Epithelial cell of esophagus (primary cell): Measurements from ENCODE around the gene TTC13.

Experiments
- DNase-seq: peaks from one replicate; pipeline ENCODE4 v3.0.0; 2010; ENCODE audit warnings: low read depth
- H3K4me3 ChIP-seq: 2 replicates; pipeline ENCODE4 v1.5.1; 2011; ENCODE audit warnings: mild to moderate bottlenecking, low read length, control low read depth
- CTCF ChIP-seq: IDR thresholded peaks from 2 replicates; pipeline ENCODE4 v1.5.1; 2011; ENCODE audit warnings: low read depth, mild to moderate bottlenecking, low read length, control low read depth, inconsistent platforms; ENCODE audit not compliant: insufficient read depth; ENCODE audit errors: missing control alignments

Gene TTC13

GRCh38 chr1:231020816-231021215 lies 42.2 kb upstream of the TTC13 start:
- no peak for DNase-seq
- no peak overlapping the region for H3K4me3 ChIP-seq
- TF ChIP-seq CTCF = no peak

- TF ChIP-seq CTCF = no peak
- H3K4me3 ChIP-seq = no peak overlapping the region
- DNase-seq = peak; percentile 32
Measured at GRCh38 chr1:231020139-231020601, 41.5 kb upstream of the TTC13 start.

- no peak for DNase-seq
- no peak overlapping the region for H3K4me3 ChIP-seq
- TF ChIP-seq CTCF = no peak
Measured at GRCh38 chr1:231019711-231020110, 41.0 kb upstream of the TTC13 start.

GRCh38 chr1:231016966-231017365 lies 38.3 kb upstream of the TTC13 start:
- peak; percentile 96 for DNase-seq
- no peak overlapping the region for H3K4me3 ChIP-seq
- TF ChIP-seq CTCF = no peak

- peak; percentile 81 for DNase-seq
Measured at GRCh38 chr1:231016234-231016633, 37.6 kb upstream of the TTC13 start.

GRCh38 chr1:231013391-231014015 lies 34.8 kb upstream of the TTC13 start:
- no peak for TF ChIP-seq CTCF
- H3K4me3 ChIP-seq = no peak overlapping the region
- peak; percentile 87 for DNase-seq

More at GRCh38 chr1:231016234-231016633, 37.6 kb upstream of the TTC13 start:
- TF ChIP-seq CTCF = no peak
- no peak overlapping the region for H3K4me3 ChIP-seq

GRCh38 chr1:231011963-231012362 lies 33.3 kb upstream of the TTC13 start:
- no peak for DNase-seq
- no peak overlapping the region for H3K4me3 ChIP-seq
- no peak for TF ChIP-seq CTCF
